GM18508 (cell line): ENCODE results near the gene TMEM240.
"Not testable (repeated sequence)": the region's sequence is repeated elsewhere in the genome, so short reads cannot be mapped to it uniquely, and the experiment has no call there.

ENCODE experiments used
- ATAC-seq: cut with Tn5 transposase; IDR thresholded peaks from one replicate; pipeline ENCODE4 v1.9.1; 2021; ENCODE audit warnings: moderate number of reproducible peaks; ENCODE audit not compliant: insufficient read depth, unreplicated experiment

TMEM240 gene

GRCh38 chr1:1541956-1542765 is 1.7 kb upstream of the TMEM240 start:
- no peak for ATAC-seq

- ATAC-seq: no peak
These were observed 599 bp upstream of the TMEM240 start for GRCh38 chr1:1540818-1541628.

GRCh38 chr1:1539310-1540089 is 924 bp downstream of the TMEM240 start:
- no peak for ATAC-seq

- no peak for ATAC-seq
These were observed 1.5 kb downstream of the TMEM240 start for GRCh38 chr1:1538989-1539309.

- no peak for ATAC-seq
These were observed 2.1 kb downstream of the TMEM240 start for GRCh38 chr1:1538334-1538733.

- no peak for ATAC-seq
These were observed 2.7 kb downstream of the TMEM240 start for GRCh38 chr1:1537626-1538250.

GRCh38 chr1:1536938-1537546 is 3.4 kb downstream of the TMEM240 start:
- ATAC-seq: no peak

GRCh38 chr1:1536019-1536937 is 4.1 kb downstream of the TMEM240 start:
- ATAC-seq: no peak

GRCh38 chr1:1535201-1536018 is 5.0 kb downstream of the TMEM240 start:
- no peak for ATAC-seq

- no peak for ATAC-seq
These were observed 5.8 kb downstream of the TMEM240 start for GRCh38 chr1:1534401-1535154.

- not testable (repeated sequence) for ATAC-seq
These were observed 6.5 kb downstream of the TMEM240 start for GRCh38 chr1:1533894-1534291.

GRCh38 chr1:1533176-1533893 is 7.1 kb downstream of the TMEM240 start:
- ATAC-seq: not testable (repeated sequence)

GRCh38 chr1:1531947-1532346 is 8.5 kb downstream of the TMEM240 start:
- no peak for ATAC-seq

- ATAC-seq: no peak
These were observed 10.5 kb downstream of the TMEM240 start for GRCh38 chr1:1529936-1530335.

- ATAC-seq: no peak
These were observed 11.1 kb downstream of the TMEM240 start for GRCh38 chr1:1529321-1529720.

- no peak for ATAC-seq
These were observed 11.8 kb downstream of the TMEM240 start for GRCh38 chr1:1528301-1529267.
